Epithelial cell of proximal tubule (primary cell): ENCODE results near the gene ADAMTS10. TPM values are rescaled to one million over a fixed set of nuclear protein-coding genes. Genes with fewer than 3 reads are reported as not detected.

Experiments used
- DNase-seq: peaks from one replicate; pipeline ENCODE4 v3.0.0-alpha.2; 2011; ENCODE audit warnings: low read depth
- H3K4me3 ChIP-seq: 2 replicates; pipeline ENCODE4 v1.5.1; 2011; ENCODE audit warnings: low read depth, mild to moderate bottlenecking, low read length
- total RNA-seq: library from RNA; depleted of rRNA; stranded (reverse); fragments of >200 nt; gene quantifications from 2 replicates; pipeline ENCODE4 v1.2.3, GENCODE V29; 2015
- TF ChIP-seq, protein P1 (sequence below): conservative IDR thresholded peaks from 2 replicates; pipeline ENCODE4 v1.5.1; 2012; ENCODE audit warnings: low read depth, mild to moderate bottlenecking, low read length

Gene ADAMTS10
- total RNA-seq, 1 donor from 2014 or later: 4.8 TPM

DNA sequence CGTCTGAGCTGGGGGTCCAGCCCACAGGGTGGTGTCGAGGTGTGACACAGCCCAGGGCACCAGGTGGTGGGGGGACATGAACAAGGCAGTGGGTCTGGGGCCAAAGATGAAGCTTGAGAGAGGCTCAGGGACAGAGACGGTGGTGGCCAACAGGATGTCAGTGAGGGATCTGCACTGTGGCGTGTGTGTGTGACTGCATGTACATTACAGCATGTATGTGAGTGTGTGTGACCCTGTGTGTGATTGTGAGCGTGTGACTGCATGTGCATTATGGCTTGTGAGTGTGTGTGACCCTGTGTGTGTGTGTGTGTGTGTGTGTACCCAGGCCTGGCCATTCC, 1.6 kb downstream of the ADAMTS10 start:
- TF ChIP-seq, protein P1, sequence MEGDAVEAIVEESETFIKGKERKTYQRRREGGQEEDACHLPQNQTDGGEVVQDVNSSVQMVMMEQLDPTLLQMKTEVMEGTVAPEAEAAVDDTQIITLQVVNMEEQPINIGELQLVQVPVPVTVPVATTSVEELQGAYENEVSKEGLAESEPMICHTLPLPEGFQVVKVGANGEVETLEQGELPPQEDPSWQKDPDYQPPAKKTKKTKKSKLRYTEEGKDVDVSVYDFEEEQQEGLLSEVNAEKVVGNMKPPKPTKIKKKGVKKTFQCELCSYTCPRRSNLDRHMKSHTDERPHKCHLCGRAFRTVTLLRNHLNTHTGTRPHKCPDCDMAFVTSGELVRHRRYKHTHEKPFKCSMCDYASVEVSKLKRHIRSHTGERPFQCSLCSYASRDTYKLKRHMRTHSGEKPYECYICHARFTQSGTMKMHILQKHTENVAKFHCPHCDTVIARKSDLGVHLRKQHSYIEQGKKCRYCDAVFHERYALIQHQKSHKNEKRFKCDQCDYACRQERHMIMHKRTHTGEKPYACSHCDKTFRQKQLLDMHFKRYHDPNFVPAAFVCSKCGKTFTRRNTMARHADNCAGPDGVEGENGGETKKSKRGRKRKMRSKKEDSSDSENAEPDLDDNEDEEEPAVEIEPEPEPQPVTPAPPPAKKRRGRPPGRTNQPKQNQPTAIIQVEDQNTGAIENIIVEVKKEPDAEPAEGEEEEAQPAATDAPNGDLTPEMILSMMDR: no peak
- DNase-seq: no peak
- H3K4me3 ChIP-seq: peak overlapping the region; percentile 46

DNA sequence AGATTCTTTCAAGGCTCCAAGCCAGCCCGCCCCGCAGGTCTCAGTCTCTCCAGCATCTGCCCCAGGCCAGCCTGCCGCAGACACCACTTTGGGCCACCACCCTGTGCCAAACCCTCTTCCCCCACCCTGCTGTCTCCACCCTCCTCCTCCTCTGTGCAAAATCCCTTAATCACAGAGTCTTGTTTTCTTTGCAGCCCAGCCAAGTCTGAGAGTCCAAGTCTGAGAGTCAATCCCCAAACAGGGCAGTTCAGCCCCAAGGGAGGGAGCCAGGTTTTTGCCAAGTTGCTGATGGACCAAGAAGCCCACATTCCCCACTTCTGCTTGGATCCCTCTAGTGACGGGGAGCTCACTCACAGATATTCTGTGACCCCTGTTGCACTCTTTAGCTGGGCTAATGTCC, 3.1 kb downstream of the ADAMTS10 start:
- DNase-seq: no peak
- no peak overlapping the region for H3K4me3 ChIP-seq
- TF ChIP-seq, protein P1: no peak

DNA sequence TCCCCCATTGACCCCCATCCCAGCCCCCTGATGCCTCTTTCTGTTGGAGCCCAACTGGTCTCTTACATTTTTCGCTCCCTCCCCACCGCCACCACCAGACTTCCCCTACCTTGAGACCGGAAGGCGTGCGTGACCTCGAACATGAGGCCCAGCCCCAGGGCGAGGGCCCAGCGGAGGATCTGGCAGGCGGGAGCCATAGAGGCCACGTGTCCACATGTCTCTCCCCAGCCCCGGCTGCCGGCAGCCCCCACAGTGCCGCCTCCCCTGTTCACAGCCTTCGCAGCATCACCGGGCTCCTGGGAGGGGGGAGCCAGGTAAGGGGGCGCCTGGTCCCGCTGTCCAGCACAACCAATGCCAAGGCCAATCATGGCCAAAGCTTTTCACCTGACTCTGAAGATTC, 5.0 kb downstream of the ADAMTS10 start:
- TF ChIP-seq, protein P1: no peak
- no peak for DNase-seq
- no peak overlapping the region for H3K4me3 ChIP-seq

DNA sequence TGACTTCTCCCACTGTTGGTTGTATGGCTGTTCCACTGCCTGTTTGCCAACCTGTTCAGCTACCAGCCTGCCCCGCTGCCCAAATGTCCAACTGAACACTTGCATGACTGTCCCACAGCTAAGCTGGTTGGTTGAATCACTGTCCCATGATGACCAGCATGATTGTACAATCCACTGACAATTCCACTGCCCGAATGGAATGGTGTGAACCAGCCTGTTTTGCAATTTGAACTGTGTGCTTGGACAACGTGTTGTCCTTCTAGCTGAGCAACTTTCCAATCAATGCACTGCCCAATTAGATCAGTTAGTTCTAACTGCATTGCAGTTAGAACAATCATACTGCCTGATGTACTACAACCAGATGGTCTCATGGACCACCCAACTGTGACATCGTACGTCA, 8.7 kb downstream of the ADAMTS10 start:
- H3K4me3 ChIP-seq: no peak overlapping the region
- TF ChIP-seq, protein P1: no peak
- DNase-seq: no peak

DNA sequence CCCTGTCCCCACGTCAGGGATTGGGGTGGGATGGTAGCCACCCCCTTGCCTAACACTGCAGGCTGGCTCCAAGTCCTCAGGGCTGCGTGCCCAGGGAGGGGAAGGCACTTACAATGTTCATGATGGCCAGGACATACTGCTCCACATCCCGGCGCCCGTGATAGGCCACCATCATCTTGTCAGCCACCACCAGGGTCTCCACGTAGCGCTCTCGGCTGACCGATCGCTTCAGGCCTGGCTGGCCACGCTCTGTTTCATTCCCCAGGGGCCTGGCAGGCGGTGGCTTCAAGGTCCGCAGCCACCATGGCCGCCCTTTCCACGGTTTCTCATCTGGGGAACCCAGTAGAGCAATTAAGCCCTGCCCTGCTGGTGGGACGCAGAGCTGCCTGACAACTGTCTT, 9.7 kb downstream of the ADAMTS10 start:
- no peak overlapping the region for H3K4me3 ChIP-seq
- TF ChIP-seq, protein P1: no peak
- DNase-seq: no peak

DNA sequence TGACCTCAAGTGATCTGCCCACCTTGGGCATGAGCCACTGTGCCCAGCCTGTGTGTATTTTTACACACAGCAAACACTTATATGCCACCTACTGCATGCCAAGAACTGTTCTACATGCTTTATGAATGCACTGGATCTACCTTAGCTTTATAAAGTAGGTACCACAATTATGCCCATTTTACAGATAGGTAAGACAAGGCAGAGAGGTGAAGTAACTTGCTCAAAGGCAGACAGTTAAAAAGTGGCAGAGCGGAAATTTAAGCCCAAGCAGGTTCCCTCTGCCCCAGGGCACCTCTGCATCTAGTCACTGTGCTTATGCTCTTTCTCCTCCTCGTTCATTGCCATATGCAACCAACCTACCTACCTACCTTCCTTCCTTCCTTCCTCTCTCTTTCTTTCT, 10.5 kb downstream of the ADAMTS10 start:
- DNase-seq: no peak
- TF ChIP-seq, protein P1: no peak
- no peak overlapping the region for H3K4me3 ChIP-seq

DNA sequence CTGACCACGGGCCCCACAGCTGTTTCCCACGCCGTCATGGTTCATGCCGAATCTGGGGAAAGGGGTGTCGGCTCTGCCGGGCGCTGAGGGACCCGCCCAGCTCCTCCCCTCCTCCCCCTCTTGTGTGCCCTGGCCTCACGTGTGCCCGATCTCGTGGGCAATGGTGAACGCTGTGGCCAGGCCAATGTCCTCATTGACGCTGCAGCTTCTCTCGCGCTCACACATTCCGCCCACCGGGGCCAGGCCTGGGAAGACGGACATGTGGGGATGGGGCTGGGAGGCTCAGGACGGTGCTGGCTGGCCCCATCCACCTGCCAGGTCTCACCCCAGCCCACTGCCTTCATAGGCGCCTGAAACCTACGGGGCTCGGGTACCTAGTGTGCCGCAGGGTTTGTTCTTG, 14.3 kb downstream of the ADAMTS10 start:
- no peak for DNase-seq
- TF ChIP-seq, protein P1: no peak
- H3K4me3 ChIP-seq: no peak overlapping the region
